ENCODE results near the gene USP15.
A peak's percentile ranks its signal among the peaks of the same experiment; 100 is the strongest.
"Not testable (repeated sequence)": the region's sequence is repeated elsewhere in the genome, so short reads cannot be mapped to it uniquely, and the experiment has no call there.

Gene USP15

DNA sequence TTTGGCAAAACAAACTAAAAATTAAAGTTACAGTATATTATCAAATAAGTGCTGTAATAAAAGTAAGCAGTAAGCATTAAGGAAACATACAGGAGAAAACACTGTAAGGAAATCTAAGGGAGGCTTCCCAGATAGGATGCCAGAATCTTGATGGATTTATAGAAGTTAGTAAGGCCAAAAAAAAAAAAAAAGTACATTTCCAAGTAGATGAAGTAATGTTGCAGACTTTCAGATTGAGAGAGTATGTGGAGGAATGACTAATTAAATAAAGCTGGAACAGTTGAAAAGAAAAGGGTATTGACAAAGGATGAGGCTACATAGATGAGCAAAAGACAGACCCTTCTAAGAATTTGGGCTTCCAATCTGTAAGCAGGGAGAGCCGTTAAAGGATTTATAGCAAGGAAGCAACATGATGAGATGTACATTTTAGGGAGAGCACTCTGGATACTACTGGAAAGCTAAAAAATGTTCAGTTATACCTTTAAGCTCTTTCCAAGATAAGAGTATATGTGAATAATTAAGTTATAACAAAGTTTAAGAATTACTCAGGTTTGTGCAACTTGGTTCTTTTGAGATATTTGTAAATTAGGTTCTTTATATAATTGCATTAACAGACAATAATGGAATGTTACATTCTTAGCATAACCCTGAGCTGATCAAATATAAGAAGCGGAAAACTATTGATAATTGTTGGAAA is 119.0 kb downstream of the USP15 start:
- no peak for DNase-seq

DNA sequence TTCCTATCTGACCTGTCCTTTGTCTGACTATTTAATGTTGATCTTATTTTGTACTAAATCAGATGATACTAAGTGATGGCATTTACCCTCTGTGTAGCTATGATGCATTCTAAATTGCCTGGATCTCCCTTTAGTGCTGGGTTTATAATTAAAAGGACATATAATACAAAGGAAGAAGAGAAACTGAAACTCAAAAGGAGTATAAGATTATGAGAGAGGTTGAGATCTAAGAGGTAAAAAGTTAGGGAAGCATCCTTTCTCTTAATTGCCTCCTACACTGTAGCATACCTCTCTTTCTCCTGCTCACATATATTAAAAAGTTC is 119.5 kb downstream of the USP15 start:
- DNase-seq, result no peak

DNA sequence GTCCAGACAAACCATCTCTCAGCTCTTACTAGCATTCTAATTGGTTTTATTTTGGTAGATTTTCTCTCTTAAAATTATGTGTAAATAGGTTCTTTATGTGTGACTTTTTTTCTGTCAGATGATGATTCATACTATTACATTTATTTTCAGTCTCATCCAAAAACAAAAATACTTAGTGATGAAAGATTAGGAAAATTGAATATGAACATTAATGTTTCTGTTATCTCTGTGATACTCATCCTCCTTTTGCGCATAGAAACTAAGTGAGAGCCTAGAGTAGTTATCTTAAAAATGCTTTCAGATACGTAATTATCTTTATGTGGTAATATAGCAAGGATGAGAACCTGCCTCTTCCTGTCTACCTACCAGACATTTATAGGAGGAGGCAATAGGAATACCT is 122.3 kb downstream of the USP15 start:
- no peak for DNase-seq

DNA sequence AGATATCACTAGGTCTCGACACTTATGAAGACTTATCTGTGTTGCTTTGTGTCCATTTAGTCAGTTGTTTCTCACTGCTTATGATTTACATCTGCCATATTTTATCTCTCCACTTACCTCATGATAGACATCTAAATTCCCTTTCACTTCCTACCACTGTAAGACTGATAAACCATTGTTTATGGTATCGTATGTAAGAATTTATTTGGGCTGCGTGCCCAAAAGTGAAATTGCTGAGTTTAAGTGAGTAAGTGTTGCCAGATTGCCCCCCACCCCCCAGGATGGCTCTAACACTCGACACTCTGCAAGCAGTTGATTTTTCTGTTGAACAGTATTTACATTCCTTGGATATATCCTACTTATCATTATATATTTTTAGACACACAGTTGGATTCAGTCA is 136.5 kb downstream of the USP15 start:
- DNase-seq, result no peak

DNA sequence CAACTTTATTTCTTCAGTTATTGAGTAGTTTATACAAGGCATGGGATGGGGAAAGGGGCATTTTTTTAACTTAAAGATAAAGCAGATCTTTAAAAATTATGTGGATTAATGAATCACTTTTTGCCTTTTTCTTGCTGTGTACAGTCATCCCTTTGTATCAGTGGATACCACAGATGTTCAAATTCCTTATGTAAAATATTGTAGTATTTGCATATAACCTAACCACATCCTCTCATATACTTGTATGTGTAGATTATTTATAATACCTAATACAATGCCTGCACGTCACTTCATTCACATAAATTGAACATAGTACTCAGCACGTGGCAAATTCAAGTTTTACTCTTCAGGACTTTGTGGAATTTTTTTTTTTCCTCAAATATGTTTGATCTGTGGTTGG is 139.9 kb downstream of the USP15 start:
- no peak for DNase-seq

DNA sequence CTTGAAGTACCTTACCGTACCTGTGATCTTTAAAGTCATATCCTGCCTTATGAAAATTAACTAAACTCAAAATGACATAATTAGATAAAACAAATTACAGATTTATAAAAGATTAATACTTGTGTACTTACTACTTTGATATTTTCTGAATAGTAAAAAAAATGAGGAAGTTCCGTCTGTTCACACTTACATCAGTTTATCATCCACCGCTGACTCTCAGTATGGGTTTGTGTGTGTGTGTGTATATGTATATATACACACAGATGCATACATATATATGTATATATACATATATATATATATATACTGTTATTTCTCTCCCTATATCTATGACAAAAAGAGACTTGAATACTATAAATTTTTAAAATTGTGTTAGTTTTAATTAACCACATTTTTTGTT is 141.4 kb downstream of the USP15 start:
- DNase-seq, result no peak

DNA sequence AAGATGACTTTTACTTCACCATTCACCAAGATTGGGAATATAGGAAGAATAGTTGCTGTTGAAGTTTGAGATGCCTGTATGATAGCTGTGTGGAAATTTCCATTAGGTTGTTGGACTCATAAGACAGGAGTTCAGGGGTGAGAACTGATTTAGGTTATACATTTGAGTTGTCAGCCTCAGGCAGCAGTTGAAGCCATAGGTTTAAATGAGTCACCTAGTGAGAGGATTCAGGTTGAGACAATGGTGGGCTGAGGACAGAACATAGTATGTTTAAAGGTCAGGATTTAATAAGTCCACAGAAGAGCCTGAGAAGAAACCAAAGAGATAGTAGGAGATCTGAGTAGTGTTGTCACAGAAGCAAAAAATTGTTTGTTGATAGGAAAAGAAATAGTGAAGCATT is 142.8 kb downstream of the USP15 start:
- DNase-seq, result no peak

DNA sequence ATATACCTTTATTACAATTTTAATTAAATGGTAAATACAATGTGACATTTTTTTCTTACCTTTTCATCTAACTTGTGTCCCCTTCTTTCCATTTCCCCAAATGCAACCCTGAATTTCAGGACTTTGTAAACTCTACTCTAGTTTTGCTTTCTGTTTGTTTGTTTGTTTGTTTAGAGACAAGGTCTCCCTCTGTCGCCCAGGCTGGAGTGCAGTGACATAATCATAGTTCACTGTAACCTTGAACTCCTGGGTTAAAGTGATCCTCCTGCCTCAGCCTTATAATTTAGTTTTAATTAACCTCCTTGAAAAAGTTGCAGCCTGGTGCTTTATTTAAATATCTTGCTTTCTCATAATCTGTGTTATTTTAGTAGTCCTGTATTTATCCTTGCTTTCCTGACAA is 147.4 kb downstream of the USP15 start:
- DNase-seq, result no peak

DNA sequence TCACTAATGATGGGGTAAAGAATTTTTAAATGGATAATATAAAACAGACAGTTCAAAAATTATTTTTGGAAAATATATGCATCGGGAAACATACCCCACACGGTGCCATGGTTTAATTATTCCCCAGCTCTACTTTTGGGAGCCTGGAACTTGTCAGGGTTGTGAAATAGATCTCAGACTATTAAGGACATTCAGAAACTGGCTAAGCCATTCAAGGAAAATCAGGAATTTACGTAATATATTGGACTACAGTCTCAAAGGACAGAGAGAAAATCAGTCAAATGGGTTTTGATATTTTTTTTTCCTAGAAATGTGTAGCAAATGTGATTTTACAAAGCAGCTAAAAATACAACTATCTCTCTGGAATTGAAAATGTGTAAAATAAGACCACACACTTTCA is 148.9 kb downstream of the USP15 start:
- no peak for DNase-seq

DNA sequence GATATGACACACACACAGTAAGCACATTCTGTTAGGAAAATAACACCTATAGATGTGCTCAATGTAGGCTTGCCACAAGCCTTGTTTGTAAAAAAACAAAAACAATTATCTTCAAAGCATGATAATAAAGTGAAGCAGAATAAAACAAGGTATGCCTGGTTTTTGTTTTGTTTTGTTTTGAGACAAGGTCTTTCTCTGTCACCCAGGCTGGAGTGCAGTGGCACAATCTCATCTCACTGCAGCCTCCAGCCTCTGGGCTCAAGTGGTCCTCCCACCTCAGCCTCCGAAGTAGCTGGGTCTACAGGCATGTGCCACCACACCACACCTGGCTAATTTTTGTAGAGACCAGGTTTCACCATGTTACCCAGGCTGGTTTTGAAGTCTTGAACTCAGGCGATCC is 154.0 kb downstream of the USP15 start:
- DNase-seq, result no peak

DNA sequence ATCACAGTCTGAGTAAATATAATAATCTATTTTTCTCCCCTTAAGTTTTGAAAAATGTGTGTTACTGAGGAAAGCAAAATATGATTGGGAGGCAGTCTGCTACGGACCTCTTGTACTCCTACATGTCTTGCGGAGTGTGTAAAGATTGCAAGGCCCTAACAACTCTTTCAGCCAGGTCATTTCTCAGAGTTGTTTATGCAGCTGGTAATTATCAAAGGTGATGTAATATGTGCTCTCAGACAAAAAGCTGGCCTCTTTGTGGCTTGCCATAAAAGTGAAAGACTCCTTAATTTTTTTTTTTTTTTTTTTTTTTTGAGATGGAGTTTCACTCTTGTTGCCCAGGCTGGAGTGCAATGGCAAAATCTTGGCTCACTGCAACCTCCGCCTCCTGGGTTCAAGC is 165.9 kb downstream of the USP15 start:
- no peak for DNase-seq

DNA sequence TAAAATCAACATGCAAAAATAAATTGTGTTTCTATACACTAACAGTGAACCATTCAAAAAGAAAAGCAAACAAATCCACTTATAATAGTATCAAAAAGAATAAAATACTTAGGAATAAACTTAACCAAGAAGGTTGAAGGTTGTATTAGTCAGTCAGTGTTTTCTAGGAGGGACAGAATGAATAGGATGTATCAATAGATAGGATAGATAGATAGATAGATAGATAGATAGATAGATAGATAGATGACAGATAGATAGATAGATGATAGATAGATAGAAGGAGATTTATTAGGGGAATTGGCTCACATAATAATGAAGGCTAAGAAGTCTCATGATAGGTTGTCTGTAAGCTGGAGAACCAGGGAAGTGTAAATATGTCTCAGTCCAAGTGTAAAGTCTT is 169.3 kb downstream of the USP15 start:
- no peak for DNase-seq

DNA sequence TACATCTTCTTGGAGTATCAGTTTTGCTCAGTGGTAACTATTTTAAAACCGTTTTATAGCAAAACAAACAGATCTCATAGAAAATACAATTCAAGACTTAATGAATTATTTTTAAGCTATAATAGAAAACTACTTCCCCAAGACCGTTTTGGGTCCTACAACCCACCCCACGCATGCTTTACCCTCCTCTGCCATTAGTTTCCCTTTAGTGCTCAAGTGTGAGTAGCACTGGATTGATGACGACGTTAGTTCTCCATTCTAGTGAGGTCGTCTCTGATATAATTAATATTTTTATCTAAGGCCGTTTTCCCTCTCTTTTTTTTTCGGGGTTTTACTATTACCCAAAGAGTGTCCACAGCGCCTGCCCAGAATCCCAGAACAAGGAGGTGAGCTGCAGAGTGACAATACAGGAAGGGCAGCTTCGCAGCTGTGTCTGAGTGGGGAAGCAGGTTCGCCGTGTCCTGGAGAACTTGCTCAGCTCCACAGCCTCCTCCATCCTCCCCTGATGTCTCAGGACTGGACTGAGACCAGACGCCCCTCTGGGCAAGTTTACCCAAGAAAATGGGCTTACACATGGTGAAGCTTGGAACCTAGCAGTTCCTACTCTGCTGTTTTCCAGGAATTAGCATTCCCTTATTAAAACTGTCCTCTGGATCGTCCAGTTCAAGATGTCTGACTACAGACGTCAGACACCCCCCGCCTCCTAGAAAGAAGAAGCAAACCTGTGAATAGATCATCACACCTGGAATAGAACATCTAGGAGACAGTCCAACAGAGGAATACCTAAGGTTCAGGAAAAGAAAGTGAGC is 174.5 kb downstream of the USP15 start:
- DNase-seq, result peak; percentile 15

DNA sequence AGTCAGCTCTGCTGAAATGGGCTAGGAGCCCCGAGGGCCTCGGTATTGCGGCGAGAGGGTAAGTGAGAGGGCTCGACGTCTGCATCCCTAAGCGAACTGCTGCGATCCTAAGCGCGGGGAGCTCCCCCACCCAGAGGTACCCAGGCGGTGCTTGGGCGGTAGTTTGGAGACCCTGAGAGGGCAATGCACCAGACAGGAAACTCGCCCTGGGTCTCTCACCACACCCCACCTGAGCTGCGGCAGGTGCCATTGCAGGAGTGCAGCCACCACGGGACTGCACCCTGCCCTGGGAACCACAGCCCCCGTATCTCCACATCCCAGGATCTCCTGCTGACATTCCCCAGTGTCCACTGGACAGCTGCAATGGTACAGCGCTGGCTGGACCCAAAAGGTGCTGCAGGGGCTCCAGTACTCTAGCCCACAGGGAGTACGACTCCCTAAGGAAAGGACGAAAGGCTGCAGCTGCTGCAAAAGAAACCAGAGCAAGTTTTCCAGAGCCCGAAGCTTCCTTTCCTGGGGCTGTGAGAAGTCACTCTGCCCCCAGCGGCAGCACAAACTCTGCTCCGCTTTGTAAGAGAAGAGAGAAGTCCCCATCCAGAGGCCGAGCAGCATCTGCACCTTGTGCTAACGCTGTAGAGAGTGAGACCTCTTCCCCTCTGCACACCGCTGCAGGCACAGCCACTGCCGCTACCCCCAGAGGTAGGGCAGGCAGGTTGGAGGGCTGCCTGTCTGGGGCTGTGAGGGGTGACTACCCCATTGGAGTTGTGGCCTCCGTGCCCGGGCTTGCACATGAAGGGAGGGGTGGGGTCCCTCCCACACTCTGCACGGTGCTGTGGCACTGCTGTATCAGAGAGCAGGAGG is 175.3 kb downstream of the USP15 start:
- peak; percentile 40 for DNase-seq

DNA sequence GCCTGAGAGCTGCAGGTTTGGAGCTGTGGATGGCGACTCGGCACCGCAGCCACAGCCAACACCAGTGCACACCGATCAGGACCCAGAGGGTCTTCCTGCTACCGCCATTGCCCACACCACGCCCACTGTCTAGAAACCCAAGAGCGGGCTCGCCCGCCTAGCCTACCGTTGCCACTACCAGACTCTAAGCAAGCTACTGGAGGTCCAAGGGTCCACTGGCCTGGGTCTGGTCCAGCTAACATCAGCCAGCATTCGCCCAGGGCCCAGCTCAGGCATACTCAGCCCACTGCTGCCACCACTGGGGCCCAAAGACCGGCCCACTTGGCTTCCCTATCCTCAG is 175.9 kb downstream of the USP15 start:
- no peak for DNase-seq

DNA sequence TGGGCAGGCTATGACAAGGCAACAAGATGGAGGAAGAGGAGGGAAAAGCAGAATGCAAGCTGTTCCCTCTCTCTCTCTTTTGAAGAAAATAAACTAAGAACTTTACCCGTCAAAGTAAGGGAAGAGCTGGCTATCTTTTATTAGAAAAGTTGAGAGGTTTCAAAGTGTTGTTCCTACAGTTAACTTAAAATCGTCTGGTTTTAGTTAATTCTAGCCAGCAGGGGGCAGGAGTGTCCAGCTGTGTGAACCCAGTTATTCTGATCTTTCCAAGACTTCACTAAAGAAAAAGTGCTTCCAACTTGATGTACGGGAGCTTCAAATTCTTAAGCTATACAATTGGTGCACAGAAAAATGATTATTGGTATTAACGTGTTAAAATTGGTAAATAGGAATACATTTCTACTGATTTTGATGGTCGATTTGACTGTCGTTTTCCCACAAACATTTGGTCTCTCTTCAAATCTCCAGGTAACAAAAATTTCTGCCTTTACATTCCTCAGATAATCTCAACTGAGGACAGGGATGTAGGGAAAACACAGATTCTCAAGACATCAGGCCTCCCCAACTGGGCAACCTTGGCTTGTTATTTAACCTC is 178.0 kb downstream of the USP15 start:
- DNase-seq, result peak; percentile 69

DNA sequence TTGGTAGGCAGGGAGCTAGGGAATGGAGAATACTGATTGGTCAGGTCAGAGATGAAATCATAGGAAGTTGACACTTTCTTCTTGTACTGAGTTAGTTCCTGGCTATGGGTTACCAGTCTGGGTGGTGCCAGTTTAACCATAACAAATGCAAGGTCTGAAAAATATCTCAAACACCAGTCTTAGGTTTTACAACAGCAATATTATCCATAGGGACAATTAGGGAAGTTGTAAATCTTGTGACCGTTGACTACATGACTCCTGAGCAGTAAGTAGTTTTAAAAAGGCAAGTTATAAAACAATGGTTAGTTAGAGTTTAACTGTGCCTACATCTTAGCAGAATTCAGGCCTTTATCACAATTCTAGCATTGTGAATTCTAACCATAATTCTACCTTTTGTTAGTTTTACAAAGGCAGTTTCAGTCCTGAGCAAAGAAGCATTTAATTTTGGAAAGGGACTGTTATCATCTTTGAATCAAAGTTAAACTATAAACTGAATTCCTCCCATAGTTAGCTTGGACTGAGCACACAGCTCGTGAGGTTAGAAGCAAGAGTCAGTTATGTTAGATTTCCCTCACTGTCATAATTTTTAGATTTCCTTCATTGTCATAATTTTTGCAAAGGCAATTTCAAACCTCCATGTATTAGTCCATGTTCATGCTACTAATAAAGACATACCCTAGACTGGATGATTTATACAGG is 186.7 kb downstream of the USP15 start:
- DNase-seq, result no peak

DNA sequence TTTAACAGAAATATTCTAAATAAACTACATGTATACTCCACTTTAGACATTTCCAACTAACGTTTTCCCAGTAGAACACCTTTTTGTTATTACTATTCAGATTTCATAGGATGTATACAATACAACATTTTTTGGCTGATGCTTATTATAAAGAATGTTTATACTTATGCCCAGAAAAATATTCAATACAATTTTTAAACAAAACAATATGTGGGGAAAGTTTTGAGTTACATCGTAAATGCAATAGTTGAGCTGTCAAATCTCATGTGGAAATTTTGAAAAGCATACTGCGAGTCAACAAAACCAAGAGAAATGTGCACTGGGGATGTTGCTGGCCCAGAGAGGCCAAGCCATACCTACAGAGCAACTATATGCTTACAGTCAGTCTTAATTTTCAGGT is 188.2 kb downstream of the USP15 start:
- no peak for DNase-seq

DNA sequence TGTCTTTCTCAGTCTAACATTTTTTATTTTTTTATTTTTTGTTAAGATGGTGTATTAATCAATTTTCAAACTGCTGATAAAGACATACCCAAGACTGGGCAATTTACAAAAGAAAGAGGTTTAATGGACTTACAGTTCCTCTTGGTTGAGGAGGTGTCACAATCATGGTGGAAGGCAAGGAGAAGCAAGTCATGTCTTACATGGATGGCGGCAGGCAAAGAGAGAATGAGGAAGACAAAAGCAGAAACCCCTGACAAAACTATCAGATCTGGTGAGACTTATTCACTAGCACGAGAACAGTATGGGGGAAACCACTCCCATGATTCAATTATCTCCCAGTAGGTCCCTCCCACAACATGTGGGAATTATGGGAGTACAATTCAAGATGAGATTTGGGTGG is 195.2 kb downstream of the USP15 start:
- DNase-seq, result not testable (repeated sequence)

DNA sequence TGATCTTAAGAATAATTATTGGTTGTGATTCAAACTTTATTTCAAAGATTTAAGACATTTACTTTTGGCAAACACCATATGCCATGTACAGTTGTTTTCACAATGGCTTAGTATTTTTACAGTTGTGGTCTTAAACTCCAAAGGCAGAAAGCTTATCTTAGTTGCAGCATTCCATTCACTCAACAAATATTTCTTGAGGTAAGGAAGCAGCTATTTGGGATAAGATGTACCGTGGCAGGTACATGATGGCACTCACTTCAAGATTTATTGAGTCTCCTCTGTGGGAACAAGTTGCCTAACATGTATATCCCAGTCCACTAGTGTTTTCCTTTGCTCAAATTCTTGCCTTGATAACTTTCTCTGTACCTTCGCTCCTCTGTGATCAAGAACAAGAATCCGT is 198.4 kb downstream of the USP15 start:
- DNase-seq, result no peak

DNA sequence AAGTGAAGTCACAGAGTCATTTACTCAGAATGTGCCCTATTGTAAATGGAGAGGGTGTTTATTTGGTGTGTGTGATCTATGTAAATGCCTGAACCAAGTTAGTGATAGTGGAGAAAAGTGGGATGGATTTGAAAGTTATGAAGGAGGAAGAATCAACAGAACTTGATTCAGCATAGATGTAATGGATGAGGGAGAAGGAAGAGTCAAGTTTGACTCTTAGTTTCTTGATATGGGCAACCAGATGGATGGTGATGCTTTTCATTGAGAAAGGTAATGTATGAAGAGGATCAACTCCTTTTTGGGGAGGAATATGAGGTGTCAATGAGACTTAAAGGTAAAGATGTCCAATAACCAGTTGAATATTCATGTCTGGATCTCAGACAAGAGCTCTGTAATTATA is 199.8 kb downstream of the USP15 start:
- DNase-seq, result no peak

DNA sequence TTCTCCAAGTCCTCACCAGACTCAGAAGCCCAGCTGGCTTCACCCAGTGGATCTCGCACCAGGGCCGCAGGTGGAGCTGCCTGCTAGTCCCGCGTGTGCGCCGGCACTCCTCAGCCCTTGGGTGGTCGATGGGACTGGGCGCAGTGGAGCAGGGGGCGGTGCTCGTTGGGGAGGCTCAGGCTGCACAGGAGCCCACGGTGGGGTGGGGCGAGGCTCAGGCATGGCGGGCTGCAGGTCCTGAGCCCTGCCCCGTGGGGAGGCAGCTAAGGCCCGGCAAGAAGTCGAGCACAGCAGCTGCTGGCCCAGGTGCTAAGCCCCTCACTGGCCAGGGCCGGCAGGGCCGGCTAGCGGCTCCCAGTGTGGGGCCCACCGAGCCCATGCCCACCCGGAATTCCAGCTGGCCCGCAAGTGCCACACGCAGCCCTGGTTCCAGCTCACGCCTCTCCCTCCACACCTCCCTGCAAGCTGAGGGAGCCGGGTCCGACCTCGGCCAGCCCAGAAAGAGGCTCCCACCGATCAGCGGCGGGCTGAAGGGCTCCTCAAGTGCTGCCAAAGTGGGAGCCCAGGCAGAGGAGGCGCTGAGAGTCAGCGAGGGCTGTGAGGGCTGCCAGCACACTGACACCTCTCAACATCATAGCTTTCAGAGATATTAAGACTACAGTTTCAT is 201.1 kb downstream of the USP15 start:
- DNase-seq, result not testable (repeated sequence)

Measured in CD4-positive, alpha-beta T cell treated with Interleukin-17A for 4 hours (primary cell).